PC-3 (cell line): Measurements from ENCODE around the gene FER1L5. TPM values are rescaled to one million over a fixed set of nuclear protein-coding genes. Genes with fewer than 3 reads are reported as not detected.

Experiments used
- ATAC-seq: fragments of 200-7000 bp; cut with Tn5 transposase; 2 replicates; pipeline ENCODE4 v1.9.1; 2020; ENCODE audit warnings: mild to moderate bottlenecking, moderate library complexity
- BruUV-seq: library from RNA; stranded (reverse); fragments of 400-500 nt; replicated peaks from 2 replicates; lab custom pipeline; 2021; lab: Mats Ljungman, UMichigan
- CTCF ChIA-PET: fragments of 300-600 bp; sonication (Branson Sonifier 250); formaldehyde crosslinking; loops from one replicate; lab custom pipeline; 2022; ENCODE audit warnings: antibody characterized with exemption; lab: Charles Lee
- POLR2A ChIA-PET: fragments of 300-600 bp; sonication (Branson Sonifier 250); formaldehyde crosslinking; loops from one replicate; lab custom pipeline; 2022; ENCODE audit warnings: antibody characterized with exemption; ENCODE audit not compliant: unreplicated experiment; lab: Charles Lee
- DNase-seq: peaks from one replicate; pipeline ENCODE4 v3.0.0-alpha.2; 2015
- H2AFZ ChIP-seq: fragments of 300-600 bp; sonication (generic); 2 replicates; pipeline ENCODE4 v1.6.0; 2016; ENCODE audit warnings: antibody characterized with exemption, low read length
- H3F3A ChIP-seq: fragments of 300-600 bp; sonication (generic); one replicate; pipeline ENCODE4 v1.6.0; 2017; ENCODE audit warnings: antibody characterized with exemption, low read length, control low read depth, mild to moderate bottlenecking; ENCODE audit not compliant: unreplicated experiment
- H3K27ac ChIP-seq: fragments of 300-600 bp; sonication (generic); 2 replicates; pipeline ENCODE4 v1.5.1; 2016; ENCODE audit warnings: mild to moderate bottlenecking, low read length
- H3K27me3 ChIP-seq: fragments of 300-600 bp; sonication (generic); 2 replicates; pipeline ENCODE4 v1.6.1; 2016; ENCODE audit warnings: low read length, mixed read lengths
- H3K36me3 ChIP-seq: fragments of 300-600 bp; sonication (generic); 2 replicates; pipeline ENCODE4 v1.6.1; 2016; ENCODE audit warnings: low read depth, mixed run types, low read length, mixed read lengths
- H3K4me1 ChIP-seq: fragments of 300-600 bp; sonication (generic); 2 replicates; pipeline ENCODE4 v1.5.1; 2016; ENCODE audit warnings: low read length; ENCODE audit not compliant: insufficient read depth
- H3K4me2 ChIP-seq: fragments of 300-600 bp; sonication (generic); 2 replicates; pipeline ENCODE4 v1.6.0; 2016; ENCODE audit warnings: low read length
- H3K4me3 ChIP-seq: fragments of 300-600 bp; sonication (generic); 2 replicates; pipeline ENCODE4 v1.5.1; 2016; ENCODE audit warnings: mild to moderate bottlenecking, low read length, mixed read lengths
- H3K79me2 ChIP-seq: fragments of 300-600 bp; sonication (generic); 2 replicates; pipeline ENCODE4 v1.6.1; 2017; ENCODE audit warnings: low read length, mixed read lengths
- H3K9ac ChIP-seq: fragments of 300-600 bp; sonication (generic); 2 replicates; pipeline ENCODE4 v1.6.0; 2016; ENCODE audit warnings: mild to moderate bottlenecking, low read length
- H3K9me2 ChIP-seq: fragments of 300-600 bp; sonication (generic); replicated peaks from 2 replicates; pipeline ENCODE4 v1.6.1; 2016; ENCODE audit warnings: mixed run types, low read length, mixed read lengths
- H3K9me3 ChIP-seq: fragments of 300-600 bp; sonication (generic); 2 replicates; pipeline ENCODE4 v1.6.1; 2016; ENCODE audit warnings: low read length, mixed read lengths
- H4K20me1 ChIP-seq: fragments of 300-600 bp; sonication (generic); 2 replicates; pipeline ENCODE4 v1.6.1; 2016; ENCODE audit warnings: low read length, mixed read lengths
- CTCF ChIP-seq: fragments of 300-600 bp; sonication (generic); conservative IDR thresholded peaks from 2 replicates; pipeline ENCODE4 v1.5.1; 2017; ENCODE audit warnings: antibody characterized with exemption, low read depth, mild to moderate bottlenecking, low read length
- EZH2 ChIP-seq: fragments of 300-600 bp; sonication (generic); IDR thresholded peaks from one replicate; pipeline ENCODE4 v1.6.1; 2017; ENCODE audit warnings: antibody characterized with exemption, mild to moderate bottlenecking, low read length; ENCODE audit not compliant: unreplicated experiment
- EZH2phosphoT487 ChIP-seq: fragments of 300-600 bp; sonication (generic); IDR thresholded peaks from 2 replicates; pipeline ENCODE4 v1.6.1; 2018; ENCODE audit warnings: mild to moderate bottlenecking, antibody characterized with exemption, low read length, borderline replicate concordance
- intact Hi-C: fragments of 100-400 bp; cut with micrococcal nuclease; formaldehyde crosslinking; loops from 2 replicates; pipeline ENCODE4 v1.9.0; 2023
- total RNA-seq: library from RNA; depleted of rRNA; stranded (reverse); fragments of >200 nt; gene quantifications from 2 replicates; pipeline ENCODE4 v1.2.3, GENCODE V29; 2014

FER1L5 gene
- total RNA-seq, 1 experiment from 2014 or later = not detected

DNA sequence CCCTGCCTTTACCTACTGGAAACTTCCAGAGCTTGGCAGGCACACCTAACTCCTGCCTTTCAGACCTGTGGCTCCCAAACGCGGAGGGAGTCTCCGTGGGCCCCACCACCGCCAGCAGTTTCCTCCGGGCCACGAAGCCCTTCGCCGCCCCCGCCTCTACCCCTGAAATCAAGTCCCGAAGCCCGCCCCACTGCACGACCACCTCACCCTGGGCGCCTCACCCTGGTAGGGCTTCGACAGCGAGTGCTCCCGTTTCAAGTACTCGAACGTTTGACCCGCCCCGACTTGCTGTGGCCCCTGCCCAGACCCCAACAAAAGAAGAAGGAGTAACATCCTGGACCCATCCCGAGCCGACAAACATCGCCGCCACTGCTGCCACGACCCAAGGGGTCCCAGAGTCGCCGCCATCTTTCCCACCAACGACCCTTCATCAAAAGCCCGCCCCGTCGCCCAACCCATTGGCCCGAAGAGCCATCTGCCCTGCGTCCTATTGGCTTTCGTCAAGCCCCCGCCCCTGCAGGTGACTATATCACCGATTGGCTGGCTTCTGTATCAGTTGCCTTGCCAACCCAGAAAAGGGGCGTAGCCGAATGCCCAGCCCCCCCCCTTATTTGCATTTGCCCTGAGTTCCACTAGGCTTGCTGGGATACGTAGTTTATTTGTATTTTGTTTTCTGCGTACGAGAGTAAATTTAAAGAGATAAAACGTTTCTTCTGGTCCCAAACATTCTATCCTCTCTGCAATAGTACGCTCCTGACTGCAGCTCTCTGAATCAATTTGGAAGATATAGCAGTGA lies 97.3 kb downstream of the FER1L5 start, which contains the start of gene LMAN2L:
Gene LMAN2L, minus strand, starts transcription at position 432 of the 796 bp plus-strand sequence. Its CDS starts 24 bp downstream, at position 408.
- no TSS peak for BruUV-seq
- ATAC-seq = peak; percentile 100
- no peaks in the 10 kb centered on the region for H3K9me2 ChIP-seq
- H3F3A ChIP-seq = no peaks in the 10 kb centered on the region
- peak within 1 kb of the TSS; percentile 86 for H3K4me2 ChIP-seq
- H3K36me3 ChIP-seq = no peaks in the 10 kb centered on the region; the same call in 1 of the 2 replicates
- TF ChIP-seq EZH2phosphoT487 = no peak
- no peak for TF ChIP-seq EZH2
- no peak for TF ChIP-seq CTCF
- peaks cover 27% of the 10 kb centered on the region for H3K79me2 ChIP-seq
- H3K27ac ChIP-seq = no peak within 1 kb of the TSS
- H3K4me3 ChIP-seq = peak within 1 kb of the TSS; percentile 79
- no peaks in the 10 kb centered on the region for H3K27me3 ChIP-seq
- peak; percentile 98 for DNase-seq
- CTCF ChIA-PET = interaction anchor here (0.6 kb wide), 1 partner anchor 76 kb away, joined by 5 read pairs; the partner anchor contains the start of gene CNNM3
- no peaks in the 10 kb centered on the region for H3K9me3 ChIP-seq
- POLR2A ChIA-PET = no interaction called here
- H3K9ac ChIP-seq = peak within 1 kb of the TSS; percentile 74
- H3K4me1 ChIP-seq = peaks cover 17% of the 10 kb centered on the region; the same call in 1 of the 2 replicates
- peak within 1 kb of the TSS; percentile 95 for H2AFZ ChIP-seq
- H4K20me1 ChIP-seq = no peaks in the 10 kb centered on the region
- intact Hi-C loops = loop anchor here (1.0 to 5.0 kb wide), 4 partner anchors 20 to 102 kb away; partner anchors contain the start of genes CNNM3, CNNM4 and KANSL3

DNA sequence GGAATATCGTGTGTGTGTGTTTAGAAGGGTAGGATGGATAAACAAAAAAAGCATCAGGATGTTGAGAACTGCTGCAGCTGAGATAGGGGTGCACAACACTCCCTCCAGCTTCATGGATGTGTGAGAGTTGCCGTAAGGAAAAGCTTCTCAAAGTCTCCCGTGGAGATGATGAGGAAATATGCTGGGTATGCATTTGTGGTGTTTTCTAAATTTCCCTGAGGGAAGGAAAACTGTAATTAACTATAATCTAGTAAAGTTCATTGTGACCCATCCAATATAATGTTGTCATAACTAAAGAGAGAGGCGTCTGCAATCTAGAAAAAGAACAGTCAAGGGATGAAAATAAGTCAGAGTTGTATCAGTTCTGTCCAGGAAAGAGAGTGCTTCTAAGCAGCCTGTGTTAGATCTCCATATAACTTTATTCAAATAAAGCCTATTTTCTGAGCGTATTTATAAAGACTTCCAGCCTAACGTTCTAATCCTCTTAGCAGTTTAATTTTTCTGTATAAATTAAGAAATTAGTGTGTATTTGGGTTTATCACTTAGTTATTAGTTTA lies 104.6 kb downstream of the FER1L5 start:
- Histone ChIP-seq H3K9ac (no peak overlapping the region), H3K4me1 (no peaks in the 10 kb centered on the region), H3K36me3 (no peaks in the 10 kb centered on the region), H3K79me2 (no peaks in the 10 kb centered on the region), H3K9me2 (no peaks in the 10 kb centered on the region), H3F3A (no peaks in the 10 kb centered on the region), H3K4me2 (no peak overlapping the region), H3K9me3 (no peaks in the 10 kb centered on the region), H3K27me3 (no peaks in the 10 kb centered on the region), H2AFZ (no peak overlapping the region), H3K4me3 (no peak overlapping the region), H4K20me1 (no peaks in the 10 kb centered on the region), H3K27ac (no peak overlapping the region)
- ATAC-seq (no peak), DNase-seq (no peak)
- ChIA-PET POLR2A (no interaction called here), CTCF (no interaction called here)
- BruUV-seq = no TSS peak
- TF ChIP-seq EZH2 = no peak
- no peak for TF ChIP-seq CTCF
- intact Hi-C loops = no loop called here

- Histone ChIP-seq H3K9me3 (no peaks in the 10 kb centered on the region), H4K20me1 (no peaks in the 10 kb centered on the region), H3K9me2 (no peaks in the 10 kb centered on the region), H3K9ac (no peak overlapping the region), H3K4me1 (no peaks in the 10 kb centered on the region), H3K4me3 (no peak overlapping the region), H3K27ac (no peak overlapping the region), H3K27me3 (no peaks in the 10 kb centered on the region), H3F3A (no peaks in the 10 kb centered on the region), H3K4me2 (no peak overlapping the region), H2AFZ (no peak overlapping the region), H3K79me2 (no peaks in the 10 kb centered on the region), H3K36me3 (no peaks in the 10 kb centered on the region)
- DNase-seq (peak; percentile 30), ATAC-seq (no peak)
- TF ChIP-seq EZH2 = no peak
- TF ChIP-seq EZH2phosphoT487 = no peak
- TF ChIP-seq CTCF = no peak
- CTCF ChIA-PET = no interaction called here
- intact Hi-C loops = no loop called here
- POLR2A ChIA-PET = no interaction called here
- BruUV-seq = no TSS peak
Observed at GRCh38 chr2:96751800-96752199, 109.2 kb downstream of the FER1L5 start.
